ES-I3 (cell line): Measurements from ENCODE around the gene TP73.

Source experiments
- H3K36me3 ChIP-seq: 2 replicates; pipeline ENCODE4 v1.6.1; 2013; ENCODE audit warnings: mild to moderate bottlenecking, low read length, control low read depth, moderate library complexity; ENCODE audit not compliant: insufficient read depth
- H3K4me1 ChIP-seq: 2 replicates; pipeline ENCODE4 v1.6.1; 2013; ENCODE audit warnings: mild to moderate bottlenecking, control low read depth, low read length; ENCODE audit not compliant: insufficient read depth
- H3K9ac ChIP-seq: 2 replicates; pipeline ENCODE4 v1.6.1; 2013; ENCODE audit warnings: low read depth, mild to moderate bottlenecking, low read length, moderate library complexity
- H3K9me3 ChIP-seq: 2 replicates; pipeline ENCODE4 v1.6.1; 2013; ENCODE audit warnings: mild to moderate bottlenecking, low read length, moderate library complexity; ENCODE audit not compliant: control insufficient read depth, insufficient read depth

TP73 gene

GRCh38 chr1:3636080-3636479, 16.2 kb upstream of the TP73 start:
- H3K9ac ChIP-seq: no peak overlapping the region
- H3K4me1 ChIP-seq: peaks cover 10% of the 10 kb centered on the region; the same call in 1 of the 2 replicates
- peaks cover 4% of the 10 kb centered on the region; the same call in 1 of the 2 replicates for H3K36me3 ChIP-seq
- H3K9me3 ChIP-seq: no peaks in the 10 kb centered on the region

GRCh38 chr1:3636531-3636930, 15.8 kb upstream of the TP73 start:
- no peaks in the 10 kb centered on the region for H3K9me3 ChIP-seq
- H3K4me1 ChIP-seq: peaks cover 6% of the 10 kb centered on the region; the same call in 1 of the 2 replicates
- no peak overlapping the region for H3K9ac ChIP-seq
- H3K36me3 ChIP-seq: peaks cover 4% of the 10 kb centered on the region; the same call in 1 of the 2 replicates

GRCh38 chr1:3638027-3638426, 14.3 kb upstream of the TP73 start:
- peaks cover 4% of the 10 kb centered on the region; the same call in 1 of the 2 replicates for H3K36me3 ChIP-seq
- H3K4me1 ChIP-seq: no peaks in the 10 kb centered on the region
- H3K9me3 ChIP-seq: no peaks in the 10 kb centered on the region
- no peak overlapping the region for H3K9ac ChIP-seq

DNA sequence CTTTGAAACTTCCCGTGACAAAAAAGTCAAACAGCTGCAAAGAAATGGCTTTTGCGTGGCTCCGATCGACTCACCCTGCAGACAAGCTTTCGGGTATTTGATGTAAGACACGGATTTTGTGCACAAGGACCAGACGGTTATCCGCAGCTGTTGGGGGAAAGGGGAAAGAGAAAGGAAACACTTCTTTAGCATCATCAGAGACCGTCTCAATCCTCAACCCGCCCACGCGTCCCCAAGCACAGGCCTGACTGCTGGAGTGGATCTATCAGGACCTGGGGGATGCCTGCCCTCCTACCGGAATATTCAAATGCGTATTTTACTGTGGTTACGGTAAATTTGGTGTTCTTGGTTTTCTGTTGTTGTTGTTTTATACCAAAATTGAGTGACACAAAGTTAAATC, 13.6 kb upstream of the TP73 start:
- H3K9ac ChIP-seq: no peak overlapping the region
- 0 out of 2 replicates have a peak, but pooled peaks cover 4% of the 10 kb centered on the region for H3K36me3 ChIP-seq
- H3K4me1 ChIP-seq: no peaks in the 10 kb centered on the region
- no peaks in the 10 kb centered on the region for H3K9me3 ChIP-seq

GRCh38 chr1:3639397-3639911, 12.9 kb upstream of the TP73 start:
- Histone ChIP-seq H3K36me3 (0 out of 2 replicates have a peak, but pooled peaks cover 4% of the 10 kb centered on the region), H3K9me3 (no peaks in the 10 kb centered on the region), H3K9ac (no peak overlapping the region), H3K4me1 (no peaks in the 10 kb centered on the region)

DNA sequence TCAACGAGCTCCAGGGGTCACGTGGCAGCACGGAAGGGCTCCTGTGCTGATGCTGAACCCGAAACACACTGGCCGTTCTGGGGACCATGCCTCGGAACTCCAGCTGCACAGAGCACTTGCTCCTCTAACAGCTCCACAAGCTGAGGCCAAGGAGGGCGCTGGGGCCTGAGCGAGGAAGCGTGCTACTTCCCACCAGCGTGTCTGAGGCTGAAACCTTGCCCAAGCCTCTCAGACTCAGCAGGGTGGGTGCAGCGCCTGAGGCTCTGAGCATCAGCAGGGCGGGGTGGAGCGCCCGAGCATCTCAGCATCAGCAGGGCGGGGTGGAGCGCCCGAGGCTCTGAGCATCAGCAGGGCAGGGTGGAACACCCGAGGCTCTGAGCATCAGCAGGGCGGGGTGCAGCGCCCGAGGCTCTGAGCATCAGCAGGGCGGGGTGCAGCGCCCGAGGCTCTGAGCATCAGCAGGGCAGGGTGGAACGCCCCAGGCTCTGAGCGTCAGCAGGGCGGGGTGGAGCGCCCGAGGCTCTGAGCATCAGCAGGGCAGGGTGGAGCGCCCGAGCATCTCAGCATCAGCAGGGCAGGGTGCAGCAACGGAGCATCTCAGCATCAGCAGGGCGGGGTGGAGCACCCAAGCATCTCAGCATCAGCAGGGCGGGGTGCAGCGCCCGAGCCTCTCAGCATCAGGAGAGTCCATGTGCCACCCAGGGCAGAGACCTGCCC, 12.0 kb upstream of the TP73 start:
- Histone ChIP-seq H3K9ac (no peak overlapping the region), H3K36me3 (0 out of 2 replicates have a peak, but pooled peaks cover 4% of the 10 kb centered on the region)

DNA sequence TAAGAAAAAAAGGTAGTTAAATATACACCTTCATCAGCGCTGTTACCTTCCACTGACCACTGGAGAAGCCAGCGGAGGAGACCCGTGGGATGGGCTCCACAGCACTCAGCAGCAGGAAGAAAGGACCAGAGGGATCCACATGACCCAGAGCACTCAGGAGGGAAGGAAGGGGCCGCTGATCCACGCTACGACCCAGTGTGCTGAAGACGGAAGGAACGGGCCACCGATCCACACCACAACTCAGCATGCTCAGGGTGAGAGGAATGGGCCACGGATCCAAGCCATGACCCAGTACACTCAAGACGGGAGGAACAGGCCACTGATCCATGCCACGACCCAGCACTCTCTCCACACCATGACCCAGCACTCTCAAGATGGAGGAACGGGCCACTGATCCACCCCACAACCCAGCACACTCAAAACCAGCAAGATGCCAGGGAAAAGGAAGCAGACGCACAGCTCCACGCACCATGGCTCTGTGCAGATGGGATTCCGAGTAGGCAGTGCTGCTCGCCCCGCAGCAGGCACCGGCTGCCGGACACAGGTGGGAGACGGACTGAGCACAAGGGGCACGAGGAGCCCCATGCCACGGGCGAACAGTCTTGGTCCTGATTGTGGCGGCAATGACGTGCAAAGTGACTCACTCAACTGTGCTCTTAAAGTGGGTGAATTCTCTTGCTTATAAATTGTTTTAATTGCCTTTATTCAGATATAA, 11.1 kb upstream of the TP73 start:
- H3K9ac ChIP-seq: no peak overlapping the region

More for the DNA sequence above, 12.0 kb upstream of the TP73 start:
- no peaks in the 10 kb centered on the region for H3K9me3 ChIP-seq
- H3K4me1 ChIP-seq: no peaks in the 10 kb centered on the region

DNA sequence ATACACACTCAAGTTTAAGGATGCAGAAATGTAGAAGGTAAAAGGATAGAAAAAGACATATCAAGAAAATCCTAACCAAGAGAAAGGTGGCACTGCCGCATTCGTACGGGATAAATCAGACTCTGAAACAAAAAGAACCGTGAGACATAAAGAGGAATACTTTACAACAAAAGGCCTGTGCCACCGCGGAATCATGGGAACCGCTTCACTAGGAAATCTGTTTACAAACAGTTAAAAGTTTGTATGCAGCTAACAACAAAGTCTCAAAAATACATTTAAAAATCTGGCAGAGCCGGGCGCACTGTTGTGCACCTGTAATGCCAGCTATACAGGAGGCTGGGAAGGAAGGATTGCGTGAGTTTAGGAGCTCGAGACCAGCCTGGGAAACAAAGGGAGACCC, 10.5 kb upstream of the TP73 start:
- H3K36me3 ChIP-seq: 0 out of 2 replicates have a peak, but pooled peaks cover 4% of the 10 kb centered on the region
- H3K9ac ChIP-seq: no peak overlapping the region
- no peaks in the 10 kb centered on the region for H3K9me3 ChIP-seq
- H3K4me1 ChIP-seq: no peaks in the 10 kb centered on the region

More for the DNA sequence above, 11.1 kb upstream of the TP73 start:
- no peaks in the 10 kb centered on the region for H3K4me1 ChIP-seq
- no peaks in the 10 kb centered on the region for H3K9me3 ChIP-seq
- 0 out of 2 replicates have a peak, but pooled peaks cover 4% of the 10 kb centered on the region for H3K36me3 ChIP-seq

- H3K9me3 ChIP-seq: no peaks in the 10 kb centered on the region
- no peaks in the 10 kb centered on the region for H3K4me1 ChIP-seq
- H3K36me3 ChIP-seq: 0 out of 2 replicates have a peak, but pooled peaks cover 4% of the 10 kb centered on the region
- no peak overlapping the region for H3K9ac ChIP-seq
Measured at GRCh38 chr1:3642919-3643675, 9.2 kb upstream of the TP73 start.

- Histone ChIP-seq H3K9me3 (no peaks in the 10 kb centered on the region), H3K9ac (no peak overlapping the region), H3K4me1 (no peaks in the 10 kb centered on the region), H3K36me3 (no peaks in the 10 kb centered on the region)
Measured at GRCh38 chr1:3644273-3644672, 8.0 kb upstream of the TP73 start.

- H3K9me3 ChIP-seq: no peaks in the 10 kb centered on the region
- no peaks in the 10 kb centered on the region for H3K36me3 ChIP-seq
- no peaks in the 10 kb centered on the region for H3K4me1 ChIP-seq
- H3K9ac ChIP-seq: no peak overlapping the region
Measured at GRCh38 chr1:3645247-3645646, 7.1 kb upstream of the TP73 start.

GRCh38 chr1:3645666-3646355, 6.5 kb upstream of the TP73 start:
- Histone ChIP-seq H3K9ac (no peak overlapping the region), H3K4me1 (no peaks in the 10 kb centered on the region), H3K9me3 (no peaks in the 10 kb centered on the region), H3K36me3 (no peaks in the 10 kb centered on the region)

DNA sequence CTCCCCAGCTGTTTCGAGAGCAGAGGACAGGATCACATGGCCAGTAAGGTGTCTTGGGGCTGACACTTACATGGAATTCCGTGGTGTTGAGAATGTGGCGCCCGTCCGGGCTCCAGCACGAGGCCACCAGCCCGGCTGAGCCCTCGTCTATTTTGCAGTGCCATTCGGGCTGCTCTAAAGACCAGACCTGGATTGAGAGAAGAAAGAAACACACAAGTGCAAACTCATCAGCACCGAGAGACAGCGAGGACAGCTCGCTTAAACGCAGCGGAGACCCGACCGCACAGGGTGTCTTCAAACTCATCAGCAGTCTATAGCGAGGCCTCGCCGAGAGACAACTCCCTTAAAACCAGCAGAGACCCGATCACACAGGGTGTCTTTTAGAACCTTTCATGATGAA, 5.7 kb upstream of the TP73 start:
- H3K36me3 ChIP-seq: no peaks in the 10 kb centered on the region

More for the DNA sequence above, 5.7 kb upstream of the TP73 start:
- Histone ChIP-seq H3K4me1 (no peaks in the 10 kb centered on the region), H3K9me3 (no peaks in the 10 kb centered on the region), H3K9ac (no peak overlapping the region)
